ENCODE results near the gene SPEG. TPM values are rescaled to one million over a fixed set of nuclear protein-coding genes. Genes with fewer than 3 reads are reported as not detected.

Gene SPEG
- total and polyA plus RNA-seq, 2 of the 13 experiments (the other 11 are each of a cell fraction or from before 2014, with no cell fraction given) = 0.18 to 0.24 TPM

- peak; percentile 9; the same call in 1 of the 2 replicates for TF ChIP-seq PATZ1 (CRISPR knock-in tag; IDR thresholded peaks at IDR 0.05)
- peak; percentile 65 for TF ChIP-seq ZNF263 (CRISPR knock-in tag; IDR thresholded peaks at IDR 0.05)
- TF ChIP-seq XRCC5 (optimal IDR thresholded peaks at IDR 0.05; ENCODE audit: low read length) = peak; percentile 89
- peak; percentile 17; the same call in 1 of the 2 replicates for TF ChIP-seq SUZ12 (IDR thresholded peaks at IDR 0.05; ENCODE audit: low read depth, low read length)
- 0 out of 2 replicates have a peak, but pooled peaks have one; percentile 35 for TF ChIP-seq SP4 (CRISPR knock-in tag; IDR thresholded peaks at IDR 0.05)
- TF ChIP-seq MNT (IDR thresholded peaks at IDR 0.05) = peak; percentile 43; the same call in 1 of the 2 replicates
- peak; percentile 88 for TF ChIP-seq STAG1 (CRISPR knock-in tag; IDR thresholded peaks at IDR 0.05)
- TF ChIP-seq ZSCAN25 (CRISPR knock-in tag; IDR thresholded peaks at IDR 0.05) = 0 out of 2 replicates have a peak, but pooled peaks have one; percentile 40
- TF ChIP-seq RARA (CRISPR knock-in tag; IDR thresholded peaks at IDR 0.05) = 0 out of 2 replicates have a peak, but pooled peaks have one; percentile 10
- peak; percentile 84 for TF ChIP-seq RAD21 (CRISPR knock-in tag; IDR thresholded peaks at IDR 0.05)
- TF ChIP-seq FOSL2 (CRISPR knock-in tag; IDR thresholded peaks at IDR 0.05) = peak; percentile 13; the same call in 1 of the 2 replicates
Measured at GRCh38 chr2:219475697-219476651, 41.3 kb downstream of the SPEG start (continued).
